ENCODE measurements around the gene SMIM43. TPM values are rescaled to one million over a fixed set of nuclear protein-coding genes. Genes with fewer than 3 reads are reported as not detected.

The SMIM43 gene
- total RNA-seq, 2 donors from 2014 or later: not detected

- no peaks in the 10 kb centered on the region for H3K9me3 ChIP-seq
- DNase-seq (ENCODE audit: low spot score) (peak; percentile 65), ATAC-seq (ENCODE audit: insufficient number of reproducible peaks, low FRiP score, low read depth) (peak; percentile 98)
- H3K4me3 ChIP-seq: peak within 1 kb of the TSS; percentile 85
- H3K36me3 ChIP-seq: peaks cover 4% of the 10 kb centered on the region
- no peaks in the 10 kb centered on the region for H3K27me3 ChIP-seq (replicated peaks; ENCODE audit: insufficient read depth)
- peak; percentile 9 for TF ChIP-seq CTCF (IDR thresholded peaks at IDR 0.05)
- H3K27ac ChIP-seq: peak within 1 kb of the TSS; percentile 89 to 91
- peaks cover 3 to 8% of the 10 kb centered on the region in 2 donors for H3K4me1 ChIP-seq (ENCODE audit: control insufficient read depth in 1 of 2, low read depth in 2 of 2)
These were observed 36.2 kb upstream of the SMIM43 start, which contains the start of gene EXOSC9 for GRCh38 chr4:121800961-121801714. Gene EXOSC9 (plus strand): TSS chr4:121801323. CDS start chr4:121801425, 102 bp downstream.

- peaks cover 3 to 8% of the 10 kb centered on the region in 2 donors for H3K4me1 ChIP-seq (ENCODE audit: control insufficient read depth in 1 of 2, low read depth in 2 of 2)
These were observed 35.6 kb upstream of the SMIM43 start for GRCh38 chr4:121800638-121800960.

DNA sequence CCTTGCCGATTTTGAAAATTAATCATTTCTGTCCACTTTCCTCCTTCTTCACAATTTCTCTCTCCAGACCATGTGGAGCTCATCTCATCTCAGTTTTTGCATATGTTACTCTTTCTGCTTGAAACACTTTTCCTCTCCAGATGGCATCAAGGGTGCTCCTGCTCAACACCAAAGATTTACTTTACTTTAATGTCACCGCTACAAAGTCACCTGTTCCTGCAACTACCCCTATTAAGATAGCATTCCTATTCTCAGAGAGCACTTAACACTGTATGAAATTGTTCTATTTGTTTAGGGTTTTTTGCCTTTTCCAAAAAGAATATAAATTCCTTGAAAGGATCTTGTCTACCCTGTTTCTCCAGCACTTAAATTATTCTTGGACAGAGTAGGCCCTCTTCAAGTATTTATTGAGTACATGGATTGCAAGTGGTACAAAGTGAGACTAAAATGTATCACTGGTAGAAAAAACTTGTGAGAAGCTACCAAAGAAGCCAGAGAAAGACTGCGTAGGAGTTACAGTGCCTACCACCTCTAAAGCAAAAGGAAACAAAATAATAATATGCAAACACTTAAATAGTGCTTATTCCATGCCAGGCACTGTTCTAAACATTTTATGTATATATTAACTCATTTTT, 35.0 kb upstream of the SMIM43 start:
- ATAC-seq (ENCODE audit: insufficient number of reproducible peaks, low FRiP score, low read depth) (no peak), DNase-seq (ENCODE audit: low spot score) (no peak)
- Histone ChIP-seq H3K27ac (peak overlapping the region; percentile 89 to 91), H3K36me3 (no peaks in the 10 kb centered on the region), H3K4me3 (peak overlapping the region; percentile 85), H3K27me3 (replicated peaks; ENCODE audit: insufficient read depth) (no peaks in the 10 kb centered on the region), H3K9me3 (no peaks in the 10 kb centered on the region), H3K4me1 (ENCODE audit: control insufficient read depth in 1 of 2, low read depth in 2 of 2) (peaks cover 3 to 8% of the 10 kb centered on the region in 2 donors)
- TF ChIP-seq CTCF (IDR thresholded peaks at IDR 0.05): no peak

More at GRCh38 chr4:121800638-121800960, 35.6 kb upstream of the SMIM43 start:
- Histone ChIP-seq H3K36me3 (peaks cover 4% of the 10 kb centered on the region), H3K27me3 (replicated peaks; ENCODE audit: insufficient read depth) (no peaks in the 10 kb centered on the region), H3K9me3 (no peaks in the 10 kb centered on the region), H3K27ac (peak overlapping the region; percentile 89 to 91), H3K4me3 (peak overlapping the region; percentile 85)
- no peak for TF ChIP-seq CTCF (IDR thresholded peaks at IDR 0.05)
- DNase-seq (ENCODE audit: low spot score) (no peak), ATAC-seq (ENCODE audit: insufficient number of reproducible peaks, low FRiP score, low read depth) (no peak)

GRCh38 chr4:121799208-121799823, 34.4 kb upstream of the SMIM43 start:
- Histone ChIP-seq H3K4me1 (ENCODE audit: control insufficient read depth in 1 of 2, low read depth in 2 of 2) (peaks cover 3 to 8% of the 10 kb centered on the region in 2 donors), H3K27ac (no peak overlapping the region)

More at GRCh38 chr4:121799208-121799823, 34.4 kb upstream of the SMIM43 start:
- Histone ChIP-seq H3K4me3 (no peak overlapping the region), H3K27me3 (replicated peaks; ENCODE audit: insufficient read depth) (no peaks in the 10 kb centered on the region), H3K9me3 (no peaks in the 10 kb centered on the region), H3K36me3 (no peaks in the 10 kb centered on the region)
- DNase-seq (ENCODE audit: low spot score) (no peak), ATAC-seq (ENCODE audit: insufficient number of reproducible peaks, low FRiP score, low read depth) (no peak)
- TF ChIP-seq CTCF (IDR thresholded peaks at IDR 0.05): no peak

Data from thoracic aorta (tissue), 2 donors.